Glomerular endothelial cell (primary cell): ENCODE results near the gene LYRM1. TPM values are rescaled to one million over a fixed set of nuclear protein-coding genes. Genes with fewer than 3 reads are reported as not detected.

ENCODE experiments used
- DNase-seq: peaks from one replicate; pipeline ENCODE4 v3.0.0-alpha.2; 2011; ENCODE audit warnings: low read depth, low spot score; ENCODE audit errors: extremely low read depth
- total RNA-seq: library from RNA; depleted of rRNA; stranded (reverse); fragments of >200 nt; gene quantifications from 2 replicates; pipeline ENCODE4 v1.2.3, GENCODE V29; 2015

LYRM1 gene
- total RNA-seq, 1 donor from 2014 or later: 40.8 TPM

- no peak for DNase-seq
These were observed 28.4 kb upstream of the LYRM1 start for GRCh38 chr16:20871941-20872815.

- no peak for DNase-seq
These were observed 27.2 kb upstream of the LYRM1 start for GRCh38 chr16:20873331-20873730.

- DNase-seq: no peak
These were observed 26.4 kb upstream of the LYRM1 start for GRCh38 chr16:20874088-20874581.

- DNase-seq: no peak
These were observed 25.3 kb upstream of the LYRM1 start for GRCh38 chr16:20875355-20875650.

GRCh38 chr16:20878682-20879147, 21.9 kb upstream of the LYRM1 start:
- no peak for DNase-seq

- no peak for DNase-seq
These were observed 21.2 kb upstream of the LYRM1 start for GRCh38 chr16:20879175-20880040.

- no peak for DNase-seq
These were observed 19.6 kb upstream of the LYRM1 start for GRCh38 chr16:20880867-20881502.

- DNase-seq: no peak
These were observed 19.1 kb upstream of the LYRM1 start for GRCh38 chr16:20881503-20881878.

- no peak for DNase-seq
These were observed 16.9 kb upstream of the LYRM1 start for GRCh38 chr16:20883554-20884239.

GRCh38 chr16:20884240-20884556, 16.4 kb upstream of the LYRM1 start:
- no peak for DNase-seq

GRCh38 chr16:20886320-20886719, 14.3 kb upstream of the LYRM1 start:
- no peak for DNase-seq

GRCh38 chr16:20887207-20887606, 13.4 kb upstream of the LYRM1 start:
- no peak for DNase-seq

- DNase-seq: no peak
These were observed 10.8 kb upstream of the LYRM1 start for GRCh38 chr16:20889625-20890275.

- no peak for DNase-seq
These were observed 6.2 kb upstream of the LYRM1 start for GRCh38 chr16:20894388-20894787.

GRCh38 chr16:20897253-20897897, 3.2 kb upstream of the LYRM1 start:
- no peak for DNase-seq

GRCh38 chr16:20897922-20898321, 2.6 kb upstream of the LYRM1 start:
- DNase-seq: no peak

- DNase-seq: no peak
These were observed 1.5 kb upstream of the LYRM1 start for GRCh38 chr16:20899071-20899470.

GRCh38 chr16:20899477-20900298, 883 bp upstream of the LYRM1 start:
- no peak for DNase-seq

- DNase-seq: no peak
These were observed 481 bp downstream of the LYRM1 start for GRCh38 chr16:20901068-20901435.
